ENCODE measurements around the gene CNP. TPM values are rescaled to one million over a fixed set of nuclear protein-coding genes. Genes with fewer than 3 reads are reported as not detected.

CNP gene
- total and polyA plus RNA-seq, 10 of the 15 experiments (the other 5 are each of a cell fraction or from before 2014, with no cell fraction given), result 1.8 to 60.7 (median 31.4) TPM

DNA sequence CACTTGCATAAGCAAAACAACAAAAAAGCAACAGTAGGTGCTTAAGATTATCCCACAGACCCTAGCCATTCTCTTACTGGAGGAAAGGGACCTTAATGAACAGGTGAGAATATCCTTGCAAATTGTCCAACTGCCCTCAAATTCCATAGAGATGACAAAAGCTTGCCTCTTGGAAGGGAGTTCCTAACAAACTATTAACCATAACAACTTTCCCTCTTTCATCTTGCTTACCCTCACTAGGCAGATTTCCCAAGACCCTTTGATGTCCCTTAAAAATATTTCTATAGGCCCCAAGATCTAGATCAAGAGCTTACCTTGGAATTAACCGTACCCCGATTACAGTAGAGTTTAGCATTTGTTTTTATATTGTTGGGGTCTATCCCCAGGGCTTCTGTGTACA lies 21.8 kb downstream of the CNP start:
- FAIRE-seq (no peak), ATAC-seq (no peak), DNase-seq (ENCODE audit: low read depth, low spot score) (no peak)
- BruUV-seq (replicated peaks), result no TSS peak
- no peaks in the 10 kb centered on the region for H3K79me2 ChIP-seq (ENCODE audit: control insufficient read depth, insufficient read depth, low read length)
- no peaks in the 10 kb centered on the region for H3K9me3 ChIP-seq (replicated peaks; ENCODE audit: control insufficient read depth, insufficient read depth, low read length)
- no peak overlapping the region for H3K4me2 ChIP-seq (ENCODE audit: control insufficient read depth, insufficient read depth)
- WGBS (ENCODE audit: insufficient coverage, insufficient replicate concordance, low lambda C conversion rate, missing lambda C conversion rate), result 100% methylated on average over 2 of the region's 2 CpGs
- H3K27me3 ChIP-seq (replicated peaks in 1 of 2; ENCODE audit: control insufficient read depth in 2 of 2, insufficient read depth in 2 of 2, low read length in 1 of 2), result no peaks in the 10 kb centered on the region
- no peak overlapping the region for H3K9ac ChIP-seq (ENCODE audit: control insufficient read depth, insufficient read depth, low read length)
- H3K27ac ChIP-seq (ENCODE audit: control insufficient read depth, insufficient read depth), result no peak overlapping the region
- TF ChIP-seq, protein P1, sequence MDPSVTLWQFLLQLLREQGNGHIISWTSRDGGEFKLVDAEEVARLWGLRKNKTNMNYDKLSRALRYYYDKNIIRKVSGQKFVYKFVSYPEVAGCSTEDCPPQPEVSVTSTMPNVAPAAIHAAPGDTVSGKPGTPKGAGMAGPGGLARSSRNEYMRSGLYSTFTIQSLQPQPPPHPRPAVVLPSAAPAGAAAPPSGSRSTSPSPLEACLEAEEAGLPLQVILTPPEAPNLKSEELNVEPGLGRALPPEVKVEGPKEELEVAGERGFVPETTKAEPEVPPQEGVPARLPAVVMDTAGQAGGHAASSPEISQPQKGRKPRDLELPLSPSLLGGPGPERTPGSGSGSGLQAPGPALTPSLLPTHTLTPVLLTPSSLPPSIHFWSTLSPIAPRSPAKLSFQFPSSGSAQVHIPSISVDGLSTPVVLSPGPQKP (IDR thresholded peaks at IDR 0.05; ENCODE audit: low read depth, low read length), result no peak
- no peak for TF ChIP-seq NR2F1 (conservative IDR thresholded peaks at IDR 0.05)
- TF ChIP-seq ZBED1 (IDR thresholded peaks at IDR 0.05; ENCODE audit: borderline replicate concordance), result no peak
- TF ChIP-seq KLF5 (IDR thresholded peaks at IDR 0.05; ENCODE audit: partially characterized antibody), result no peak
- no peak for TF ChIP-seq ASH2L (IDR thresholded peaks at IDR 0.05; ENCODE audit: borderline replicate concordance, low read depth)
- no peak for TF ChIP-seq ZZZ3 (IDR thresholded peaks at IDR 0.05; ENCODE audit: control insufficient read depth, insufficient read length, low read depth)
- no peak for TF ChIP-seq ZBTB11 (CRISPR knock-in tag; IDR thresholded peaks at IDR 0.05)
- no peak for TF ChIP-seq JUND (IDR thresholded peaks at IDR 0.05; ENCODE audit: low read depth, low read length)
- no peak for TF ChIP-seq STAT3 (IDR thresholded peaks at IDR 0.05; ENCODE audit: low read depth, low read length)
- CTCF ChIA-PET, result interaction anchor here (1.3 kb wide), 1 partner anchor 26 kb away, joined by 3 read pairs; no protein-coding TSS in a partner anchor
- H3K36me3 ChIP-seq (ENCODE audit: control insufficient read depth in 2 of 2, insufficient read depth in 2 of 2, low read length in 1 of 2), result peaks cover 26 to 48% of the 10 kb centered on the region in 2 experiments
- SMC1A ChIA-PET (ENCODE audit: uncharacterized antibody, unreplicated experiment), result interaction anchor here (1.4 kb wide), 1 partner anchor 19 kb away, joined by 3 read pairs; no protein-coding TSS in a partner anchor
- no peaks in the 10 kb centered on the region for H4K20me1 ChIP-seq (ENCODE audit: control insufficient read depth, insufficient read depth)
- POLR2A ChIA-PET, result no interaction called here
- intact Hi-C loops (cut with micrococcal nuclease; ENCODE audit: unreplicated experiment), result no loop called here
- in situ Hi-C loops (cut with MboI), result no loop called here
- RAD21 ChIA-PET (ENCODE audit: unreplicated experiment), result no interaction called here
- H3K4me1 ChIP-seq (ENCODE audit: control insufficient read depth, insufficient read depth, low read length), result no peaks in the 10 kb centered on the region
- no peak overlapping the region for H2AFZ ChIP-seq (ENCODE audit: control insufficient read depth, low read depth, low read length)
- H3K4me3 ChIP-seq, result no peak overlapping the region
